HepG2 (cell line): Measurements from ENCODE around the gene WNT10A. TPM values are rescaled to one million over a fixed set of nuclear protein-coding genes. Genes with fewer than 3 reads are reported as not detected.

Experiments used
- HNRNPLL ChIP-seq: fragments of 200-400 bp; formaldehyde crosslinking; IDR thresholded peaks from 2 replicates; pipeline ENCODE4 v1.6.1; 2017; ENCODE audit warnings: mild to moderate bottlenecking, low read depth, low read length; ENCODE audit not compliant: poor library complexity, severe bottlenecking
- ISL2 ChIP-seq: sonication (generic); formaldehyde crosslinking; IDR thresholded peaks from 2 replicates; pipeline ENCODE4 v1.5.0; 2020; ENCODE audit warnings: missing genetic modification reagents
- KAT2B ChIP-seq: fragments of 150-350 bp; IDR thresholded peaks from 2 replicates; pipeline ENCODE4 v1.6.1; 2014; ENCODE audit warnings: low read depth, low read length, borderline replicate concordance
- MAZ ChIP-seq, 2 experiments: sonication (generic) in 1 of 2; formaldehyde crosslinking in 1 of 2; IDR thresholded peaks; 2 replicates each; pipeline versions ENCODE4 v1.5.0 to v1.6.1; 2012 to 2020; ENCODE audit warnings: low read depth in 2 of 2, mild to moderate bottlenecking in 2 of 2, borderline replicate concordance in 1 of 2, improper control_type of control experiment in 1 of 2, low read length in 1 of 2, missing genetic modification reagents in 1 of 2, moderate library complexity in 1 of 2
- MYC ChIP-seq: sonication (generic); formaldehyde crosslinking; IDR thresholded peaks from 2 replicates; pipeline ENCODE4 v1.9.0; 2021; ENCODE audit warnings: missing genetic modification reagents, borderline replicate concordance
- NCOA5 ChIP-seq: sonication (generic); formaldehyde crosslinking; IDR thresholded peaks from 2 replicates; pipeline ENCODE4 v1.4.0; 2020; ENCODE audit warnings: missing genetic modification reagents
- SP4 ChIP-seq: sonication (generic); formaldehyde crosslinking; IDR thresholded peaks from 2 replicates; pipeline ENCODE4 v1.8.1; 2023; ENCODE audit warnings: mild to moderate bottlenecking, missing genetic modification reagents
- ZNF329 ChIP-seq: sonication (generic); formaldehyde crosslinking; IDR thresholded peaks from 2 replicates; pipeline ENCODE4 v1.9.0; 2021; ENCODE audit warnings: low read depth, mild to moderate bottlenecking, missing genetic modification reagents
- ZNF468 ChIP-seq: sonication (generic); formaldehyde crosslinking; IDR thresholded peaks from 2 replicates; pipeline ENCODE4 v1.8.0; 2022; ENCODE audit warnings: mild to moderate bottlenecking, moderate library complexity, missing genetic modification reagents
- ZNF556 ChIP-seq: sonication (generic); formaldehyde crosslinking; IDR thresholded peaks from 2 replicates; pipeline ENCODE4 v1.4.0; 2020; ENCODE audit warnings: mild to moderate bottlenecking, missing genetic modification reagents, borderline replicate concordance
- polyA plus RNA-seq, 8 experiments: library from polyadenylated mRNA; depleted of rRNA in 3 of 8; stranded (reverse) in 7 of 8; unstranded in 1 of 8; fragments of >200 nt; fragmentation: Illumina TruSeq in 4 of 8; extraction: Trizol in 4 of 8; gene quantifications; 2 replicates each; pipeline versions ENCODE4 v1.2.1 to v1.2.3, GENCODE V29; 2011 to 2016; ENCODE audit warnings: low read depth in 4 of 8, missing spikeins in 1 of 8, mixed read lengths in 1 of 8; ENCODE audit not compliant: insufficient read depth in 1 of 8
- total RNA-seq, 5 experiments: library from RNA; depleted of rRNA; stranded (reverse); fragments of >200 nt; fragmentation: Illumina TruSeq; extraction: Trizol; gene quantifications; 2 replicates each; pipeline ENCODE4 v1.2.3, GENCODE V29; 2016; ENCODE audit warnings: low read depth in 1 of 5
- TF ChIP-seq, protein P1 (sequence below): sonication (generic); formaldehyde crosslinking; IDR thresholded peaks from 2 replicates; pipeline ENCODE4 v1.4.0; 2020; ENCODE audit warnings: mild to moderate bottlenecking, missing genetic modification reagents
- TF ChIP-seq, protein P2 (sequence below): sonication (generic); formaldehyde crosslinking; IDR thresholded peaks from 2 replicates; pipeline ENCODE4 v1.4.0; 2020; ENCODE audit warnings: mild to moderate bottlenecking, low read depth, missing genetic modification reagents
- TF ChIP-seq, protein P3 (sequence below): sonication (generic); formaldehyde crosslinking; IDR thresholded peaks from 2 replicates; pipeline ENCODE4 v1.4.0; 2020; ENCODE audit warnings: missing genetic modification reagents
- TF ChIP-seq, protein P4 (sequence below): sonication (generic); formaldehyde crosslinking; IDR thresholded peaks from 2 replicates; pipeline ENCODE4; 2020; ENCODE audit warnings: missing genetic modification reagents, mild to moderate bottlenecking, borderline replicate concordance

Gene WNT10A
- total and polyA plus RNA-seq, 2 of the 13 experiments (the other 11 are each of a cell fraction or from before 2014, with no cell fraction given), result 0.03 TPM; not detected in 1

DNA sequence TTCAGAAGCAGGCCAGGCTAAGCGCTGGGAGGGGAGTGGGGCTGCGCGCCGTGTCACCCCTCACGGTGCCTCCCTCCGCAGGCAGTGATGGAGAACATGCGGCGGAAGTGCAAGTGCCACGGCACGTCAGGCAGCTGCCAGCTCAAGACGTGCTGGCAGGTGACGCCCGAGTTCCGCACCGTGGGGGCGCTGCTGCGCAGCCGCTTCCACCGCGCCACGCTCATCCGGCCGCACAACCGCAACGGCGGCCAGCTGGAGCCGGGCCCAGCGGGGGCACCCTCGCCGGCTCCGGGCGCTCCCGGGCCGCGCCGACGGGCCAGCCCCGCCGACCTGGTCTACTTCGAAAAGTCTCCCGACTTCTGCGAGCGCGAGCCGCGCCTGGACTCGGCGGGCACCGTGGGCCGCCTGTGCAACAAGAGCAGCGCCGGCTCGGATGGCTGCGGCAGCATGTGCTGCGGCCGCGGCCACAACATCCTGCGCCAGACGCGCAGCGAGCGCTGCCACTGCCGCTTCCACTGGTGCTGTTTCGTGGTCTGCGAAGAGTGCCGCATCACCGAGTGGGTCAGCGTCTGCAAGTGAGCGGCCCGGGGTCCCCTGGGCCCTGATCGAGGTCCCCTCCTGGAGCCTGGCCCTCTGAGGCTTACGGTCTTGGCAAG lies 12.2 kb downstream of the WNT10A start (continued):
- 0 out of 2 replicates have a peak, but pooled peaks have one; percentile 59 for TF ChIP-seq ZNF329
- peak; percentile 51; the same call in 1 of the 2 replicates for TF ChIP-seq SP4 (CRISPR knock-in tag)
- TF ChIP-seq, protein P1, sequence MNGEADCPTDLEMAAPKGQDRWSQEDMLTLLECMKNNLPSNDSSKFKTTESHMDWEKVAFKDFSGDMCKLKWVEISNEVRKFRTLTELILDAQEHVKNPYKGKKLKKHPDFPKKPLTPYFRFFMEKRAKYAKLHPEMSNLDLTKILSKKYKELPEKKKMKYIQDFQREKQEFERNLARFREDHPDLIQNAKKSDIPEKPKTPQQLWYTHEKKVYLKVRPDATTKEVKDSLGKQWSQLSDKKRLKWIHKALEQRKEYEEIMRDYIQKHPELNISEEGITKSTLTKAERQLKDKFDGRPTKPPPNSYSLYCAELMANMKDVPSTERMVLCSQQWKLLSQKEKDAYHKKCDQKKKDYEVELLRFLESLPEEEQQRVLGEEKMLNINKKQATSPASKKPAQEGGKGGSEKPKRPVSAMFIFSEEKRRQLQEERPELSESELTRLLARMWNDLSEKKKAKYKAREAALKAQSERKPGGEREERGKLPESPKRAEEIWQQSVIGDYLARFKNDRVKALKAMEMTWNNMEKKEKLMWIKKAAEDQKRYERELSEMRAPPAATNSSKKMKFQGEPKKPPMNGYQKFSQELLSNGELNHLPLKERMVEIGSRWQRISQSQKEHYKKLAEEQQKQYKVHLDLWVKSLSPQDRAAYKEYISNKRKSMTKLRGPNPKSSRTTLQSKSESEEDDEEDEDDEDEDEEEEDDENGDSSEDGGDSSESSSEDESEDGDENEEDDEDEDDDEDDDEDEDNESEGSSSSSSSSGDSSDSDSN (CRISPR knock-in tag), result peak; percentile 95
- TF ChIP-seq KAT2B, result no peak
- TF ChIP-seq MYC (CRISPR knock-in tag), result peak; percentile 66
- TF ChIP-seq HNRNPLL, result peak; percentile 99
- TF ChIP-seq, protein P2, sequence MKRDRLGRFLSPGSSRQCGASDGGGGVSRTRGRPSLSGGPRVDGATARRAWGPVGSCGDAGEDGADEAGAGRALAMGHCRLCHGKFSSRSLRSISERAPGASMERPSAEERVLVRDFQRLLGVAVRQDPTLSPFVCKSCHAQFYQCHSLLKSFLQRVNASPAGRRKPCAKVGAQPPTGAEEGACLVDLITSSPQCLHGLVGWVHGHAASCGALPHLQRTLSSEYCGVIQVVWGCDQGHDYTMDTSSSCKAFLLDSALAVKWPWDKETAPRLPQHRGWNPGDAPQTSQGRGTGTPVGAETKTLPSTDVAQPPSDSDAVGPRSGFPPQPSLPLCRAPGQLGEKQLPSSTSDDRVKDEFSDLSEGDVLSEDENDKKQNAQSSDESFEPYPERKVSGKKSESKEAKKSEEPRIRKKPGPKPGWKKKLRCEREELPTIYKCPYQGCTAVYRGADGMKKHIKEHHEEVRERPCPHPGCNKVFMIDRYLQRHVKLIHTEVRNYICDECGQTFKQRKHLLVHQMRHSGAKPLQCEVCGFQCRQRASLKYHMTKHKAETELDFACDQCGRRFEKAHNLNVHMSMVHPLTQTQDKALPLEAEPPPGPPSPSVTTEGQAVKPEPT (CRISPR knock-in tag), result peak; percentile 36; the same call in 1 of the 2 replicates
- peak; percentile 63; the same call in 1 of the 2 replicates for TF ChIP-seq ZNF468 (CRISPR knock-in tag)
- no peak for TF ChIP-seq MAZ (IDR thresholded peaks at IDR 0.05; ENCODE audit: borderline replicate concordance, low read depth, low read length)
- TF ChIP-seq MAZ (CRISPR knock-in tag; IDR thresholded peaks at IDR 0.05; ENCODE audit: low read depth), result peak; percentile 80; the same call in 1 of the 2 replicates
- TF ChIP-seq NCOA5, result no peak
- peak; percentile 68; the same call in 1 of the 2 replicates for TF ChIP-seq ZNF556 (CRISPR knock-in tag)
- TF ChIP-seq, protein P3, sequence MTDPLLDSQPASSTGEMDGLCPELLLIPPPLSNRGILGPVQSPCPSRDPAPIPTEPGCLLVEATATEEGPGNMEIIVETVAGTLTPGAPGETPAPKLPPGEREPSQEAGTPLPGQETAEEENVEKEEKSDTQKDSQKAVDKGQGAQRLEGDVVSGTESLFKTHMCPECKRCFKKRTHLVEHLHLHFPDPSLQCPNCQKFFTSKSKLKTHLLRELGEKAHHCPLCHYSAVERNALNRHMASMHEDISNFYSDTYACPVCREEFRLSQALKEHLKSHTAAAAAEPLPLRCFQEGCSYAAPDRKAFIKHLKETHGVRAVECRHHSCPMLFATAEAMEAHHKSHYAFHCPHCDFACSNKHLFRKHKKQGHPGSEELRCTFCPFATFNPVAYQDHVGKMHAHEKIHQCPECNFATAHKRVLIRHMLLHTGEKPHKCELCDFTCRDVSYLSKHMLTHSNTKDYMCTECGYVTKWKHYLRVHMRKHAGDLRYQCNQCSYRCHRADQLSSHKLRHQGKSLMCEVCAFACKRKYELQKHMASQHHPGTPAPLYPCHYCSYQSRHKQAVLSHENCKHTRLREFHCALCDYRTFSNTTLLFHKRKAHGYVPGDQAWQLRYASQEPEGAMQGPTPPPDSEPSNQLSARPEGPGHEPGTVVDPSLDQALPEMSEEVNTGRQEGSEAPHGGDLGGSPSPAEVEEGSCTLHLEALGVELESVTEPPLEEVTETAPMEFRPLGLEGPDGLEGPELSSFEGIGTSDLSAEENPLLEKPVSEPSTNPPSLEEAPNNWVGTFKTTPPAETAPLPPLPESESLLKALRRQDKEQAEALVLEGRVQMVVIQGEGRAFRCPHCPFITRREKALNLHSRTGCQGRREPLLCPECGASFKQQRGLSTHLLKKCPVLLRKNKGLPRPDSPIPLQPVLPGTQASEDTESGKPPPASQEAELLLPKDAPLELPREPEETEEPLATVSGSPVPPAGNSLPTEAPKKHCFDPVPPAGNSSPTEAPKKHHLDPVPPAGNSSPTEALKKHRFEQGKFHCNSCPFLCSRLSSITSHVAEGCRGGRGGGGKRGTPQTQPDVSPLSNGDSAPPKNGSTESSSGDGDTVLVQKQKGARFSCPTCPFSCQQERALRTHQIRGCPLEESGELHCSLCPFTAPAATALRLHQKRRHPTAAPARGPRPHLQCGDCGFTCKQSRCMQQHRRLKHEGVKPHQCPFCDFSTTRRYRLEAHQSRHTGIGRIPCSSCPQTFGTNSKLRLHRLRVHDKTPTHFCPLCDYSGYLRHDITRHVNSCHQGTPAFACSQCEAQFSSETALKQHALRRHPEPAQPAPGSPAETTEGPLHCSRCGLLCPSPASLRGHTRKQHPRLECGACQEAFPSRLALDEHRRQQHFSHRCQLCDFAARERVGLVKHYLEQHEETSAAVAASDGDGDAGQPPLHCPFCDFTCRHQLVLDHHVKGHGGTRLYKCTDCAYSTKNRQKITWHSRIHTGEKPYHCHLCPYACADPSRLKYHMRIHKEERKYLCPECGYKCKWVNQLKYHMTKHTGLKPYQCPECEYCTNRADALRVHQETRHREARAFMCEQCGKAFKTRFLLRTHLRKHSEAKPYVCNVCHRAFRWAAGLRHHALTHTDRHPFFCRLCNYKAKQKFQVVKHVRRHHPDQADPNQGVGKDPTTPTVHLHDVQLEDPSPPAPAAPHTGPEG (CRISPR knock-in tag), result peak; percentile 62; the same call in 1 of the 2 replicates
- no peak for TF ChIP-seq ISL2 (CRISPR knock-in tag)
- TF ChIP-seq, protein P4, sequence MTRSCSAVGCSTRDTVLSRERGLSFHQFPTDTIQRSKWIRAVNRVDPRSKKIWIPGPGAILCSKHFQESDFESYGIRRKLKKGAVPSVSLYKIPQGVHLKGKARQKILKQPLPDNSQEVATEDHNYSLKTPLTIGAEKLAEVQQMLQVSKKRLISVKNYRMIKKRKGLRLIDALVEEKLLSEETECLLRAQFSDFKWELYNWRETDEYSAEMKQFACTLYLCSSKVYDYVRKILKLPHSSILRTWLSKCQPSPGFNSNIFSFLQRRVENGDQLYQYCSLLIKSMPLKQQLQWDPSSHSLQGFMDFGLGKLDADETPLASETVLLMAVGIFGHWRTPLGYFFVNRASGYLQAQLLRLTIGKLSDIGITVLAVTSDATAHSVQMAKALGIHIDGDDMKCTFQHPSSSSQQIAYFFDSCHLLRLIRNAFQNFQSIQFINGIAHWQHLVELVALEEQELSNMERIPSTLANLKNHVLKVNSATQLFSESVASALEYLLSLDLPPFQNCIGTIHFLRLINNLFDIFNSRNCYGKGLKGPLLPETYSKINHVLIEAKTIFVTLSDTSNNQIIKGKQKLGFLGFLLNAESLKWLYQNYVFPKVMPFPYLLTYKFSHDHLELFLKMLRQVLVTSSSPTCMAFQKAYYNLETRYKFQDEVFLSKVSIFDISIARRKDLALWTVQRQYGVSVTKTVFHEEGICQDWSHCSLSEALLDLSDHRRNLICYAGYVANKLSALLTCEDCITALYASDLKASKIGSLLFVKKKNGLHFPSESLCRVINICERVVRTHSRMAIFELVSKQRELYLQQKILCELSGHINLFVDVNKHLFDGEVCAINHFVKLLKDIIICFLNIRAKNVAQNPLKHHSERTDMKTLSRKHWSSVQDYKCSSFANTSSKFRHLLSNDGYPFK, result no peak; the same call in 1 of the 2 replicates
